Colon (tissue), 2 donors: ENCODE data around the gene BTBD6.
"Not testable (repeated sequence)": the region's sequence is repeated elsewhere in the genome, so short reads cannot be mapped to it uniquely, and the experiment has no call there.

ENCODE experiments used
- FAIRE-seq: peaks from 2 replicates; lab custom pipeline; 2012; peaks lifted over from hg19 to GRCh38; lab: Jason Lieb, UNC
- donor health status: control.
- donor health status: control.

Gene BTBD6

DNA sequence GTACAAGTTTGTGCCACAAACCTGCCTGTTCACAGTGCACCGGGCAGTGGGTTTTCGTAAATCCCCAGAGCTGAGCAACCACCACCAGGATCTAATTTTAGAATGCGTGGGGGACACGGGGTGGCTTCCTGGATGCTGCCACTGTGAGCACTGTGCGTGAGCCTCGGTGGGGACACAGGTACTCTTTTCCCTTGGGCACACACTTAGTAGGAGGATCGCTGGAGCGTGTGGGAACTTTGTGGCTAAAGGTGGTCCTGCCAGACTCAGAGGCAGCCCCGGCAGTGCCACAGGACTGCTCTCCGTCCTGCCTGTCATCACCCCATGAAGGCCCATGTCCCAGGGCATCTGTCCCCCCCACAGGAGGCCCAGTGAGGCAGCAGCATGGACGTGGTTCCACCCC, 21.1 kb downstream of the BTBD6 start:
- FAIRE-seq = no peak

DNA sequence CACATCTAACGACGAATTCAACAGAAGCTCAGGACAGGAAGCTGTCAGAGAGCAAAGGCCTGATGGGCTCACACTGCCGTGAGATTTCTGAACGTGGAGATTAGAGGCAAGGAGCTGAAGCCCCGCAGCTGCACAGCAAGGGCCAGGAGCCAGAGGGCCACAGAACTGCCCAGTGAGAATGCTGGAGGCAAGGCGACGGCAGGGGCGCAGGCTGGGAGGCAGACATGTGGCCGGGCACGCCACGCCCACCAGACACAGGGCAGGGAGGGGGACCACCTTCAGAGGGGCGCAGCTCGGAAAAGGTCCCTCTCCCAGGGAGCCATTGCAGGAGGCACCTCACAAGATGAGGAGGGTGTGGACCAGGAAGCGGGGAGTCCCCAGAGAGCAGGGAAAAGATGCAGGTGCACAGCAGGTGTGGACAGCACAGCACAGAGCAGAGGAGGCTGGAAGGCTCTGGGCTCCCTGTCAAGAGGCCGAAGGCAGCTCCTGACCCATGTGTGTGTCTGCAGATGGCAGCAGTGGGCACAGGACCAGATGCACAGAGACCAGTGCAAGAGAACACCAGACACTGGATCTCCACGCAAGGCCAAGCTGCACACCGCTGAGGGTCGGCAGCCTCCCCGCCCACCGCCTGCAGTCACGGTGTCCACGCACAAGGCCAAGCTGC, 23.0 kb downstream of the BTBD6 start:
- FAIRE-seq = no peak

DNA sequence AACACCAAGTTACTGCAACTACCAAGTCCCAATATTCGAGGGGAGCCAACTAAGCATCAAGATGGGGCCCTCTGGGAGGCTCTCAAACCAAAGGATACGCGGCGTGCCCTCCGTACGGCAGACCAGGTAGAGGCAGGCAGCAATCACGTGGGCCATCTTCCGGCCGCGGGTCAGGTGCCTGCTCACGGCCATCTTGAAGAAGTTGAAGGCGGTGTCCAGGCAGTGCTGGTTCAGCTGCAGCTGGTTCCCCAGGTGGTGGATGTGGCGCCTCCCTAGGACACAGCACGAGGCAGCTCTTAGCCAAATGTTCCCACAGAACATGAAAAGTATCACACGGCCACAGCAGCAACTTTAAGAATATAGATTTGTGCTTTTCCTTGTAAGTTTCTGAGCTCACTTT, 24.3 kb downstream of the BTBD6 start:
- FAIRE-seq = no peak

DNA sequence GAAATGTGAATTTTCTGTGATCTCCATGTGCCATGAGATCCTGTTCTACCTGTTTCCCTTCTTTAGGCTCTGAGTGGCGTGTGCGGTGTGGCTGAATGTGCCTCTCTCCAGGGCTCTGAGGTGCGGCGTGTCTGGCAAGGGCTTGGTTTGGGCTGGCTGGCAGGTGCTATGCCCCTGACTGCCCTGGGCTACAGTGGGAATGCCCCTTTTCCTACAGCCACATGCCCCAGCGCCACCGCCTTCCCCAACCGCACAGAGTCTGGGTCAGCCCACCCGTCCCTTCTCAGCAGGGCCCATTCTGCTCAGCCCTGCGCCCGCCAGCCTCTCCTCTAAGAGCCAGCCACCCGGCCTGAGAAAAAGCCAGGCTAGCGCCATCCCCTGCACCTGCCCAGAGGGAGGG, 24.7 kb downstream of the BTBD6 start:
- no peak for FAIRE-seq

DNA sequence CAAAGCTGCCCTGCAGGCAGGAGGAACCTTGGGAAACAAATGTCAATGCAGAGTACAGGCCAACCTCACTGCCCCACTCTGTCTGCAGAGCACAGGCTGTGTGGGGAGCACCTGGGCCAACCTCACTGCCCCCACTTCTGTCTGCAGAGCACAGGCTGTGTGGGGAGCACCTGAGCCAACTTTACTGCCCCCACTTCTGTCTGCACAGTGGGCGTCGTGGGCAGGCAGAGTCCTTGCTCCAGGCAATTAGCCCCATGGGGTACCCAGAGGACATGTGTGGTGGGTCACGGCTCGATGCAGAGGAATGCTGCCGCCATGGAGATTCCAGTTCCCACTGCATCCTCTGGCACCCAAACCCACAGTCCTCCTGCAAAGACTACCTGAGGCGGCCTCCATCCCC, 26.3 kb downstream of the BTBD6 start:
- FAIRE-seq = no peak

DNA sequence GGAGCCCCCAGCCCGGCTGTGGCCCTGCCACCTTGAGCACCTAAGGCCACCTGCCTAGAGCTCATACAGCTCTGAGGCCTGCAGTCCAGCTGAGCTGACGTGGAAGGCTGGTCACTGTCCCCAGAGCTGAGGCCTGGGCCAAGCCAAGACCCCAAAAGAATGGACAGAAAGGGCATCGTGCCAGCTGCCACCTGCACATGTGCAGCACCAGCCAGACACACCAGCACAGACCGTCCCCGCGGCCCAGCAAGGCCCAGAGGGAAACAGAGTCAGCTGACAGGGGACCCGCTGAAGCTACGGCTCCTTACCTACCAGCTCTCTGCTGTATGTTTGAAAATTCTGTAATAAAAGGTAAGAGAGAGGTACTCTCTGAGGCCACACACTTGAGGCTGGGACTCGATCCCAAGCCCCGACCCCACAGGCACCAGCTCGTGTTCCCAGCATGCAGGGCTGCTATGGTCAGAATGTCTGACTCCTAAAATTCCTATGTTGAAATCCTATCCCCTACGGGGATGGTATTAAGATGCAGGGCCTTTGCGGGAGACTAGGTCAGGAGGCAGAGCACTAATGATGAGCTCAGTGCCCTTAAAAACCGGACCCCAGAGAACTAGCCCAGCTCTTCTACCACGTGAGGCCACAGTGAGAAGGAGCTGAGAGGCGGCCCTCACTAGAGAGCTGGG, 27.1 kb downstream of the BTBD6 start:
- FAIRE-seq = no peak

DNA sequence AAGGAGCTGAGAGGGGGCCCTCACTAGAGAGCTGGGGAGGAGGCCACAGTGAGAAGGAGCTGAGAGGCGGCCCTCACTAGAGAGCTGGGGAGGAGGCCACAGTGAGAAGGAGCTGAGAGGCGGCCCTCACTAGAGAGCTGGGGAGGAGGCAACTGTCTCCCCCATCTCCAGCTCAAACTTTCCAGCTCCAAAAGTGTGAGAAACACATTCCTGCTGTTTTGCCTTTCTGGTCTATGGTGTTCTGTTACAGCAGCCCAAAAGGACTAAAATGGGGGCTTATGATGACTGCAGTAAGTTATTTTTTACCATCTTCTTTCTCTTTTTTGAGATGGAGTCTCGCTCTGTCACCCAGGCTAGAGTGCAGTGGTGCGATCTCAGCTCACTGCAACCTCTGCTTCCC, 29.1 kb downstream of the BTBD6 start:
- FAIRE-seq = not testable (repeated sequence)

DNA sequence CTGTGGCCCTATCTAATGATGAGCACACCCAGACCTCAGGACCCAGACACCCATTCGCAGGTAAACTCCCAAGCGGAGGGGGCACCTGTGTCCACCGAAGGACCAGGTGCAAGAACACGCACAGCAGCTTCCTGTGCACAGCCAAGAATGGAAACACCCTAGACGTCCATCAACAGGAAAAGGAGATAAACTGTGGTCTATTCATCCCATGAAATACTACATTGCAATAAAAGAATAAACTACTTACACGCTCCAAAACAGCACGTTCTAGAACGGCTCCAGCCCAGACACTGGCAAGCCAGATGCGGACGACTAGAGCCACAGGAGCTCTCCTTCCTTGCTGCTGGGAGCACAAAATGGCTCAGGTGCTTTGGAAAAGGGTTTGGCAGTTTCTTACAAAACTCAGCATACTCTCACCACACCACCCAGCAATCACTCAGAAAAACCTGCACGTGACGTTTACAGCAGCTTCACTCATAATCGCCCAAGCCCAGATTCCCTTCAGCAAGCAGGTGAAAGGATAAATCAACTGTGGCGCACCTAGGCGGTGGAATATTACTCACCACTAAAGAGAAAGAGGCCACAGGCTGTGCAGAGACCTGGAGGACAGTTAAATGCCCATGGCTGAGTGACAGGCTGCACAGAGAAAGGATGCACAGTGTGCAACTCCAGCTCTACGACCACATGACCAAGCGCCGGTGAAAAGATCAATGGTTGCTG, 31.5 kb downstream of the BTBD6 start:
- FAIRE-seq = no peak

DNA sequence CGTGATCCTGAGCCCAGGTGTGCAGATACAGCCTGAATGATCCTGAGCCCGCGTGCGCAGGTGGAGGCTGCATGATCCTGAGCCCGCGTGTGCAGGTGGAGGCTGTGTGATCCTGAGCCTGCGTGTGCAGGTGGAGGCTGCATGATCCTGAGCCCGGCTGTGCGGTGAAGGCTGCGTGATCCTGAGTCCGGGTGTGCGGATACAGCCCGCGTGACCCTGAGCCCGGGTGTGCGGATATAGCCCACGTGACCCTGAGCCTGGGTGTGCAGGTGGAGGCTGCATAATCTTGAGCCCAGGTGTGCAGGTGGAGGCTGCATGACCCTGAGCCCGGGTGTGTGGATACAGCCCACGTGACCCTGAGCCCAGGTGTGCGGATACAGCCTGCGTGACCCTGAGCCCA, 32.2 kb downstream of the BTBD6 start:
- no peak for FAIRE-seq

DNA sequence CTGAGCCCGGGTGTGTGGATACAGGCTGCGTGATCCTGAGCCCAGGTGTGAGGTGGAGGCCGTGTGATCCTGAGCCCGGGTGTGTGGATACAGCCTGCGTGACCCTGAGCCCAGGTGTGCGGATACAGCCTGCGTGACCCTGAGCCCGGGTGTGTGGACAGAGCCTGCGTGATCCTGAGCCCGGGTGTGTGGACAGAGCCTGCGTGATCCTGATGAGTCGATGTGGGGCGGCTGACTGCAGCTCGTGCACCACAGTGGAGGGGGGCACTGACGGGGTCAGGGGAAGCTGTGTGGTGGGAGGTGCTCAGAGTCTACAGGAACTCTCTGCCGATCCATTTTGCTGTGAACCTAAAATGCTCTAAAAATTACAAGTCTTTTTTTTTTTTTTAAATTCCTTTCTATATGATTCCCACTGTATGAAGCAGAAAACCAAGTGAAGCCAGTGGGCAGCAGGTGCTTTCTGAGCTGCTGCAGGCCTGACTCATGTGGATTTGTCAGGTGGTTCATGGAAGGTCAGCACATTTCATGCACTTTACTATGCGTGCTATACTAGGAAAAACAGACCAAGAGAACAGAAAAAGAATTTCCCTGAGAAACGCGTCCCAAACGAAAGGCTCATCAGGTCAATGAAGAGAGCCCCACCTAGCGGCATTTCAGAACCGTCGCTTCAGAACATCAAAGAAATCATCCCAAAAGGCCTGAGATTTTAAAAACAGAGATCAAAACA, 33.2 kb downstream of the BTBD6 start:
- FAIRE-seq = no peak

DNA sequence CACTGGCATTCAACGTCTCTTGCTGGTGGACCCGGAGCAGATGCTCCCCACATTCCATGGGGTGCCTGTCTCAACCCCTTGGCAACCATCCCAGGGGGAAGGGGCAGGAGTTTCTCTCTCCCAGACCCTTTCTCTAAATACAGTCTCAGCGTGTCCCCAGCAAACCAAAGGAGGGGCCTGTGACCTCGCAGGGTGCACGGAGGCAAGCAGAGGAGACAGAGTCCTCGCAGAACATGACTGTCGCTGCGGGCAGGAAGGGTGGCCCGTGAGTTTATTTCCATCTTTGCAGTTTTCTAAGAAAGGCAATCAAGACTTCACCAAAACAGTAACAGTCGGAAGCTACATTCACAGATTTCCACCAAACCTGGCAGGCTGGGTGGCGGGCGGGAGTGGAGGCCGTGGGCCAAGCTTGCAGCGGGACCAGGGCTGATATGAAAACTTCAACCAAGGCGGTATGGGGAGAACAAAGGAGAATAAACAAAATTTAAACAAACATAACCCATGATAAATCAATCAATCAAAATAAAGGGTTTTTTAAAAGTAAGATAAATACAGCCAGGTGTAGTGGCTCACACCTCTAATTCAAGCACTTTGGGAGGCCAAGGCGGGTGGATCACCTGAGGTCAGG, 33.9 kb downstream of the BTBD6 start:
- no peak for FAIRE-seq

DNA sequence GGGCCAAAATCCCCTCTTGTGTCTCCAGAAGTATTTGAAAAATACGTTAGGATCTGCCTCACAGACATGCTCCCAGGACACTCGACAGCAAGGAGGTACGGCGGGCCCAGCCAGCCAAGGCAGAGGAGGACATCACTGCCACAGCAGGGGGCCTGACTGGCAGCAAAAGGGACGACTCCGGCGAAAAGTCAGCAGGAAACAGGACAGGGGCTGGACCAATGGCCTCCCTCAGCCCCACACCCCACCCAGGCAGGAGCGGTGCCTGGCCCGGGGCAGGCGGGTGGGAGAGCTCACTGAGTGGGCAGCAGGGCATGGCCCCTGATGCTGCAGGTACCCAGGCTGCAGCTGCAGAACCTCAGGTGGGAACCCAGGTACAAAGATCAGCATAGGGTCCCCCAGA, 34.7 kb downstream of the BTBD6 start:
- no peak for FAIRE-seq

DNA sequence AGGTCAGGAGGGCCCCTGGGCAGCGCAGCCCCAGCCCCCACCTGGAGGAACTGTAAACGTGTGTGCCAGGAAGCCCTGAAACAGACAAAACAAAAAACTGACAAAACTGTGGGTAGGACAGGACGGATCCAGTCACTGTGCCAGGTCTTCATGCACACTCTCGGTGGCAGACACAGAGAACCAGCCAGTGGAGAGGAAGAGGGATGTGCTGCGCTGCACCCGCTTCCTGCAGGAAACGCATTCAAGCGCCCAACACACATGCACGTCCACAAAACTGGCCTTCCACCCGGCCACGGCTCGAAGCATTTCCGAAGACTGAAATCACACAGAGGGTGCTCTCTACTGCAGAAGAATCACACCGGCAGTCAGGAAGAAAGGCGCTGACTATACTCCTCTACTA, 35.6 kb downstream of the BTBD6 start:
- FAIRE-seq = no peak

DNA sequence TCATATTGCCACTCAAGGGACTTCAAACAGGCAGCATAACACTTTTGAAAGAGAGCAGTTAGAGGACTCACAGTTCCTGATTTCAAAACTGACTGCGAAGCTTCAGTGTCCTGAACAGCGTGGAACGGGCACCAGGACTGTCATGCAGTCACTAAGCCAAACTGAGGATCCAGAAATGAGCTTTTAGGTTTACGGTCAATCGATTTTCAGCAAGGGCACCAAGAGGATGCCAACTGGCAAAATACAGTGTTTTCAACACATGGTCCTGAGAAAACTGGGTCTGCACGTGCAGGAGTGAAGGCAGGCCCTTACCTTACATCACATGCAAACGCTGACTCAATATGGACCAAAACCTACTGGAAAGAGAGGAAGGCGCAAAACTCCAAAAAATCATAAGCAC, 36.8 kb downstream of the BTBD6 start:
- no peak for FAIRE-seq

DNA sequence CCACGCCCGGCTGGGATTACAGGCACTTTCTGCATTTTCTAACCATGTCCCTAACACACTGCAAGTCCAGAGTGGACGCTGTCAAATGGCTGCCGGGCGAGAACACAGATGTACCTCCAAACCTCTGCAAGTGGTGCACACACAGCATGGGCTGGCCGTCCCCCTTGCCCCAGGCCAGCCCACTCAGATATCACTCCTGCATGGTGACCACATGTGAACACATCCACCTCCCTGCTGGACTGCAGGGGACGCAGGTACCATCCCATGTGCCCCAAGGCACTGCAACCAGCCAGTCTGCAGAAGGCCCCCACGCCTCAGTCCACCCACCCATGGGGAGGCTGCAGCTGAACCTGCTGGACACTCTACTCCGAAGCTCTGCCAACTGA, 38.4 kb downstream of the BTBD6 start:
- FAIRE-seq = no peak

DNA sequence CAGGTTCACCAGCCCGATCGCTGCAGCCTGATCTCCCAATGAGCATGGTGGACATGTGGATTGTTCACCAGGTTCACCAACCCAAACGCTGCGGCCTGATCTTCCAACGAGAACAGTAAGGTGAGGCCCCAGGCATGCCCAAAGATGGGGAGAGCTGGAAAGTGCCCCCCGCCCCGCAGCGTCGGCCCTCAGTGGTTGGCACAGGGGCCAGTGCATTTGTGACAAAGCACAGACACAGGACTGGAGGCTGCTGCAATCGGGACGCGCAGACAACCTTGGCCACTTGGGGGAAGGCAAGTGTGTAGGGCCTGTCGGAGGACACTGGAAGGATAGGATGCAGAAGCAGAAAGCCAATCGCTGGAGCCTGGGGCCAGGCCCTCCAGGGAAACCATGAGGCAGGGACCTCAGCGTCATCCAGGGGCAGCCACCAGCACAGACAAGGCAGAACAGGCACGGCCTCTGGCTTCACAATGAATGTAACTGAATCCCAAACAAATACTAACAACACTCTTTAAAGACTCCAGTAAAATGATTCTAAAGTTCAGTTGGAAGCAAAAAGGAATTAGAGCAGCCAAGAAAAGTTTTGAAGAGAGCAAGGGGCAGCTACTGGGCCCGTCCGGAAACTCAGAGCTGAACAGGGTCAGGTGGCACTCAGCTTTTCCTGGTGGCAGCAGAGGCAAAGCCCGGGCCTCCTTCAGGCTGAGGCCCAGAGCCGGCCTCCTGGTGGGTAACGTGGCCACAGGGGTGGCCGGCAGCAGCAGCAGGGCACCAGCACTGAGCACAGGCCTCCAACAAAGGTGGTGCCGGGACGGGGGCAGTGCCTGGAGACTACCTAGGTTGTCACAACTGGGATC, 39.1 kb downstream of the BTBD6 start:
- FAIRE-seq = no peak

DNA sequence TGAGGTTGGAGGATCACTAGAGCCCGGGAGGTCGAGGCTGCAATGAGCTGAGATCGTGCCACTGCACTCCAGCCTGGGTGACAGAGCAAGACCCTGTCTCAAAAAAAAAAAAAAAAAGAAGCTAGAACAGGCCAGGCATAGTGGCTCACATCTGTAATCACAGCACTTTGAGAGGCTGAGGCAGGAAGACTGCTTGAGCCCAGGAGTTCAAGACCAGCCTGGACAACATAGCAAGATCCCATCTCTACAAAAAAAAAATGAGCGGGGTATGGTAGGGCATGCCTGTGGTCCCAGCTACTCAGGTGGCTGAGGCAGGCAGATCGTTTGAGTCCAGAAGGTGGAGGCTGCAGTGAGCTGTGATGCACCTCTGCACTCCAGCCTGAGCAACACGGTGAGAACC, 40.6 kb downstream of the BTBD6 start:
- not testable (repeated sequence) for FAIRE-seq

DNA sequence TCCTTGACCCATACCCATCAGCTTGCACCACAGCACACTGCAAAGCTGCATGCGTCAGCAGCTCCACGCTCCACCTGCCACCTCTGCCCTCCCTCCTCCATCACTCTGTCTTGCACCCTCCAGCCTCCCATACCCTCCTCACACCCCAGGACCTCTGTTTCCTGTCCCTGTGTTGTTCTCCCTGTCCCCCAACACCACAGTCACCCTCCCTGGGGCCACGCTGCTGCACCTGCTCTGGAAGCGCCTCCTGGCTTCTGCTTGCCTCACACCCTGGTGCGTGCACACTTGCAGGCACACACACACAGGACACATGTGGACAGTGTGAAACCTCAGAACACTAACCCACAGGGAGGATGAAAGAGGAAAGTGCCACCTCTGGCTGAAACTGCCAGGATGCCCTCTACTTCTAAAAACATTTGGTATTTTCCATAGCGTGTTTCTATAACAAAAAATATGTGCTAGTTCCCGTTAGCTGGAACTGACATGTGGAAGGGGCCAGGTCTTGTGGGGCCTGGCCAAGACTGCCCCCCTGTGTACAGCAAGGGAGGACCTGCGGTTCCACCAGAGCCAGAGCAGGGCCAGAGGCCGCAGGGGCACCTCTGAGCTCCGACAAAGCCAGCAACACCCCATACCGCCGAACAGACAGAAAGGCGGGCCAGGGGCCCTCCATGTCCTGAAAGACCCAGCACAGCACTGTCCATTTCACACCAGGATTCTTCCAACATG, 42.5 kb downstream of the BTBD6 start:
- FAIRE-seq = no peak

DNA sequence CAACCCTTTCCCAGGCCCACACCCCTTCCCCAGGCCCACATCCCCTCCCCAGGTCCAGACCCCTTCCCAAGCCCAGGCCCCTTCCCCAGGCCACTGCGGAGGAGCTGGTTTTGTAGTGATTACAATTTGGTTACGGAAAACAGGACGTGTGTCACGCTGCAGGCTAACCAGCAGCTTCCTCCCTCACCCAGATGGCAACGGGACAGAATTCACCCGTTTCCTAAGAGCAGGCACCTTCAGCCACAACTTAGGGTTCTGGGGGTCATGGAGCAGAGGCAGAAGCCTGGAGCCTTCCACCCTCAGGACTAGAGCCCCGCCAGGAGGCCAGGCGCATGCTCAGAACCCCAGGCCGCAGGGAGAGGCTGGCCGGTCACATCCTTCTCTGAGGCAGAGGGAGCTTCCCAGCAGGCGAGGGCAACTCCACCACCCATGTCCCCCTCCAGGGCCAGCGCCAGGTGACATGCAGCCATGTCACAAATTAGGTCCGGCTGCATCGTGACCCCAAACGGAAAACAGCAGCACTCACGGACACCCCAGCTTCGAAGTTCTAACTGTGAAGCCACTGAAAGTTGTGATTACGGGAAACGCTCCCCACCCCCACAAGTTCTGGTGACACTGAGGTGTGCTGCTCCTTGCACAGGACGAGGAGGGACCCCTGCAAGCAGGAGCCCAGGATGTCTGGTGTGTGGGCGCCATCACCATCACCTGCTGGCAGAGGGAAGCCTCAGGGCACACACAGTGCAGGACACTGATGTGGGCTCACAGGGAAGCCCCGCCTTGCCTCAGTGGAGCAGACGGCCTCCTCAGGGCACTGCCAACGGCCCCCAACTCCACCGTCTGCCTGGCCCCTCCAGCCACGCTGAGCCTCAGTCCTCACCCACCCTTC, 44.7 kb downstream of the BTBD6 start:
- no peak for FAIRE-seq

DNA sequence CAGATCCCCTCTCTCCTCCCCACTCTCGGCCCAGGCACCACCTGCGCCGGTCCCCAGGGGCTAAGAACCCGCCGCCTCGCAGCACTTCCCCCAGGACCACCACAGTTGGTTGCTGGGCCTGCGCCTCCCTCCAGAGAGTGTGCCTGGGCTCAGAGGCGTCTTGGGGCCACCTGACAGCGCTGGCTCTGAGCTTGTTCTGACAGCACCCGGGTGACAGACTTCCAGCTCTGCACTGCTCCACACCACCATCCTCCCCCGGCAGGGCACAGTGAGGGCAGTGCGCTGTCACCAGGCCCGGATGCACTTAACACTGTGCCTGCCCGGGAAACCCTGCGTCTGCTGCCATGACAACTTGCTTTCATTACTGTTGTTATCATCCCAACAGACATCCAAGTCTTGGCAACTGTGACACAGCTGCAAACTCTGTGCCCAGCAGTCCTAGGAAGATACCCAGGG, 45.8 kb downstream of the BTBD6 start:
- FAIRE-seq = no peak
